HTERT RPE-1 (cell line): ENCODE data around the gene GPR153.

Experiments used
- in situ Hi-C: fragments of 300-500 bp; cut with MboI; formaldehyde crosslinking; loops from 4 replicates; pipeline ENCODE4 v1.14.3; 2020; ENCODE audit warnings: low sequenced_read_pairs

Gene GPR153

DNA sequence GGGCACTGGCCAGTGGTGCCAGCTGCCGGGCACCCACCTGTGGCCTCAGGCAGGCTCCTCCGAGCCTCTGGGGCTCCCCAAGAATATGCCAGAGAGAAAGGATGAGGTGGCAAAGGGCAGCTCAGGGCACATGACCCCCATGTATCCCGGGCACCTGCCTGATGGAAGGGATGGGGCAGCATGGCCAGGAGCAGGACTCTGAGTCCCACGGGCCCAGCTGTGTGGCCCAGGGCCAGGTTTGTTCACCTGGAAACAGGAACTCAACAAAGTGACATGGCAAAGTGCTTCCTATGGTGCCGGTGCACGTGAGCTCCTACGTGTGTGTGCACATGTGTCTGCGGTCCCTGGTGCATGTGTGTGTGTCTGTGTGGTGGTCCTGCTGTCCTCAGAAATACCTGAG, 9.5 kb upstream of the GPR153 start:
- in situ Hi-C loops: no loop called here

GRCh38 chr1:6269720-6270400, 9.0 kb upstream of the GPR153 start:
- in situ Hi-C loops: no loop called here

- in situ Hi-C loops: no loop called here
These were observed 8.4 kb upstream of the GPR153 start for GRCh38 chr1:6269296-6269695.

- in situ Hi-C loops: no loop called here
These were observed 7.5 kb upstream of the GPR153 start for GRCh38 chr1:6268415-6268814.

- in situ Hi-C loops: no loop called here
These were observed 6.9 kb upstream of the GPR153 start for GRCh38 chr1:6267686-6268322.

DNA sequence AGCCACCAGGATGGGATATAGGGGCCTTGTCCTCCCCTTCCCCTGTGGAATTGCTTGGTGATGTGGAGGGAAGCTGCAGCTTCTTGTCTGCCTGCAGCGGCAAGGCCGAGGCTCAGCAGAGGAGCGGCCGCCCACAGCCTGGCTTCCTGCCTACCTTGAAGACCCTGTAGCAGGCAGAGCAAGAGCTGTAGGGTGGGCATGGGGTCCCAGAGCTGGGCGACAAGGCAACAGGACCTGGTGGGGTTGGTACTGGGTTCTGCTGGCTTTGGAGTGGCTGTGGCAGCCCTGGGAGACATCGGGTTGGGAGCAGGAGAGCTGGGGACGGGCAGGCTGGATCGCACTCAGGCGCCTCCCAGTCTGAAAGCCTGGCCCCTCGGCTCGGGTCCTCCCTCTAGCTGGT, 5.7 kb upstream of the GPR153 start:
- in situ Hi-C loops: no loop called here

- in situ Hi-C loops: no loop called here
These were observed 4.3 kb upstream of the GPR153 start for GRCh38 chr1:6265151-6265550.

DNA sequence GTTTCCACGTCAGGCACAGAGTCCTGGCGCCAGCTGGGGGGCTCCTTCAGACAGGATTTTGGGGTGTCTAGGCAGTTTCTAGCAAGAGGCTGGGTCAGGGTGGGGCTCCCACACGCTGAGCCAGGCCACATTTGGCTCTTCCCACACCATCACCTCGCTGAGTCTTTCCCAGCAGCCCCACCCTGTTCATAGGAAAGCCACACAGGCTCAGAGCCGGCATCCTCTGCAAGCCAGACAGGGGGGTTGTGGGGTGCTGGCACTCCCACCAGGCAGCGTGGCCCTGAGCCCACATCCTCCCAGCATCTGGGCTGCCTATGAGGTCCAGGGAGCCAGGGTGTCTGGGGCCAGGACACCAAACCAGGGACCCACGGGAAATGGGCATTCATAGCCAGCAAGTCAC, 2.8 kb upstream of the GPR153 start:
- in situ Hi-C loops: no loop called here

DNA sequence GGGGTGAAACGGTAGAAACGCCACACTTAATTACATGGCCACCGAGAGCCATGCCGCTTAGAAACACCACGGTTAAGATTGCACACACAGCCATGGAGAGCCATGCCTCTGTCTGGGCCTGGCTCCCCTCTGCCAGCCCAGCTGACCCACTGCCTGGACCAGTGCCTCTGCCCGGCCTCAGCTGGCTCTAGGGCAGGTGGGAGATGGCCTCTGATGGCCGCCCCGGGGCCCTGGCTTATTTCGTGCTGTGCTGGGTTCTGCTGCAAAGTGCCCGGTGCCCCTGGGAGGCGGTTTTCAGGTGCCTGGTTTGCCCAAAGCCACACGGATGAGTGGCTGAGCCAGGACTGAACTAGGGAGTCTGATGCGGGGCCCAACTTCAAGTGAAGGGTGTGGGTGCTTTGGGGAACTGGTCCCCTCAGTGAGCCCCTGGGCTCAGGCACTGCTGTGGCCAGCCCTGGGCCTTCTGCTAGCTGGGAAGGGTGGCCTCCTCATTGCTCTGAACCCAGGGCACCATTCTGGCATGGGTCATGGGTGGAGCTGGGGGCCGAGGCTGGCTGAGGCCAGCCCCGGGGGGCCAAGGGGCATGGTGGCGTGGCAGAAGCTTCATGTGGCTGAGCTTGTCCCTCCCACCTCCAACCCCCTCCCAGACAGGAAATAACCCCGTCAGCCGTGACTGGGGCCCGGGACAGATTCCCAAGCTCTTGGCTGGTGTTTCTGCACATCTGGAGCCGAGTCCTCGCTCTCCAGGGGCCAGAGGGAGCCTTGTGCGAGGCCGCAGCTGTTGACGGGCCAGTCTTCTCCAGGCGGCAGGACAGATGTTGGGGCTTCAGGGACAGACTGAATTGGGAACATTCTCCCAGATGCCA, 1.9 kb upstream of the GPR153 start:
- in situ Hi-C loops: no loop called here

- in situ Hi-C loops: no loop called here
These were observed 707 bp upstream of the GPR153 start for GRCh38 chr1:6261615-6261995.

GRCh38 chr1:6260433-6260934, 414 bp downstream of the GPR153 start:
- in situ Hi-C loops: no loop called here

DNA sequence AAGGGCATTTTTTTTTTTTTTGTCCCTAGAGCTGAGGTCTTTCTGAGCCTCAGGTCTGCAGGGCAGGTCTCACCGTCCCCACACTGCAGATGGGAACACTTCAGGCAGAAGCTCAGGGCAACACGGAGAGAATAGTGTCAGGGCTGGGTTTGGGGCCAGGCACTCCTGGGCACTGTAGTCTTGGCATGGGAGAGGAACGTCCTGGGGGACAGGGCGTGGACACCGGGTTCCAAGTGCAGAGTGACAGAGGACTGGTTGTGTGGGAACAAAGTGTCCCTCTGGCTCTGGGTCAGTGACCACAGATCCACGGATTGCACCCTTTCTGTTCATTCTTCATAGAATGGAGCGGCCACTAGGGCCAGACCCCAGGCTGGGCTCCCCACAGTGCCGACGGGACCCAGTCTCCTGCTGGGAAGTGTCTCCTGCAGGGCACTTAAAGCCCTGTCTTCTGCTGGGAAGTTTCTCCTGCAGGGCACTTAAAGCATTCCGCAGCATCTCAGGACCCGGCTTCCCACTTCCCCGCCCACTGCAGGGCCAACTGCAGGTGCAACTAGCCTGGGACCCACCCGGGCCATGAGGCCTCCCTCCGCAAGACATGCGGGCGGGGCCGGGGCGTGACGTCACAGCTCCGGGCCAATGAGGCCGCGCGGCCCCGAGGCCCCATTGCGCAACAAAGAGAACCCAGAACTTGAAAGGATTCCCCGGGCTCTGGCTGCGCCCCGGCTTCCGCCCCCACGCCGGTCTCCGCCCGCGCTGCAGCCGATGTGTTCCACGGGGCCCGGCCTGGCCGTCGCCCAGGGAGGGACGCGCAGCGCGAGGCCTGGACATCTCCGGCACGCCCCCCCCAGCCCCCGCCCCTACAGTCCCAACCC, 1.2 kb downstream of the GPR153 start:
- in situ Hi-C loops: no loop called here

- in situ Hi-C loops: no loop called here
These were observed 2.2 kb downstream of the GPR153 start for GRCh38 chr1:6258675-6259074.

GRCh38 chr1:6257541-6258069, 3.3 kb downstream of the GPR153 start:
- in situ Hi-C loops: no loop called here

DNA sequence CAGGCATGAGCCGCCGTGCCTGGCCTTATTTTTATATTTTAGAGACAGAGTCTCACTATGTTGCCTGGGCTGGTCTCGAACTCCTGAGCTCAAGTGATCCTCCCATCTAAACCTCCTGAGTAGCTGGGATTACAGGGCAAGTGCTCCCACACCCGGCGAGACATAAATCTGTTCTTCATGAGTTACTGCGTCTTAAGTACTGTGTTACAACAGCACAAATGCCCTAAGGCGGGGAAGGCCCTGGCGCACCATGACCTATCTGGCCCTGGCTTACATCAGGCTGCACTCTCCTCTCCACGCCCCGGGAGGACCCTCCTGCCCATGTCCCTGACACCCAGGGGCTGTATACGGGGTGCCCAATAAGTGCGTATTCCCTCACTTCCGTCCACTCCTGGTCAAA, 4.3 kb downstream of the GPR153 start:
- in situ Hi-C loops: no loop called here

DNA sequence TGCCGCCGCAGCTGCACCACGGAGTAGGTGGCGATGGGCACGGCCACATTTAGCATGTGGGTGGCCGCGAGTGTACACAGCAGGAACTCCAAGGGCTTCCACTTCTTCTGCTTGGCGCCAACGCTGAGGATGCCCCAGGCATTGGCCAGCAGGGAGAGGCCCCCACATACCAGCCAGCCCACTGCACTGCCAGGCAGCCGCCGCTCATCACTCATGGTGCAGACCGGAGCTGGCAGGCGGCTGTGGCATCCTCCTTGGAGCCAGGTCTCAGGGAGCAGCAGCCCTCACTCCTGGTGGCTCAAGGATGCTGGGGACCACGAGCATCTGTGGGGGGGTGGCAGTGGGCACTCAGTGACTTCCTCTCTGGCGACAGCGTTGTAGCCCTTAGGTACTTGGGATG, 6.2 kb downstream of the GPR153 start:
- in situ Hi-C loops: no loop called here

- in situ Hi-C loops: no loop called here
These were observed 7.5 kb downstream of the GPR153 start for GRCh38 chr1:6253380-6253779.

DNA sequence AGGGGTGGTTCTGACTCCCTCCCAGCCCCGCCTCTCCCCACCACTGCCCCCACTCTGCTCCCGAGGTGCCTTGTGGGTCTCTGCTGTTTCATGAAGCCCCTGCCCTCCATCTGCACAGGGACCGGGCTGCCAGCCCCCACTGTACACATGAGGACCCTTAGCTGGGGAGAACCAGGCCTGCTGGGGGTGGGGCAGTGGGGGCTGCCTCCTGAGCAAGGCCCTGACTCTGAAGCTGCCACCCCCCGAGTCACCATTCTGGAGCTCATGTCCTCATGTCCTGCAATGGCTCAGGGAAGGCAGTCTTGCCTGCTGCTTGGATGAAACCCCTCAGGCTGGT, 8.6 kb downstream of the GPR153 start:
- in situ Hi-C loops: no loop called here

DNA sequence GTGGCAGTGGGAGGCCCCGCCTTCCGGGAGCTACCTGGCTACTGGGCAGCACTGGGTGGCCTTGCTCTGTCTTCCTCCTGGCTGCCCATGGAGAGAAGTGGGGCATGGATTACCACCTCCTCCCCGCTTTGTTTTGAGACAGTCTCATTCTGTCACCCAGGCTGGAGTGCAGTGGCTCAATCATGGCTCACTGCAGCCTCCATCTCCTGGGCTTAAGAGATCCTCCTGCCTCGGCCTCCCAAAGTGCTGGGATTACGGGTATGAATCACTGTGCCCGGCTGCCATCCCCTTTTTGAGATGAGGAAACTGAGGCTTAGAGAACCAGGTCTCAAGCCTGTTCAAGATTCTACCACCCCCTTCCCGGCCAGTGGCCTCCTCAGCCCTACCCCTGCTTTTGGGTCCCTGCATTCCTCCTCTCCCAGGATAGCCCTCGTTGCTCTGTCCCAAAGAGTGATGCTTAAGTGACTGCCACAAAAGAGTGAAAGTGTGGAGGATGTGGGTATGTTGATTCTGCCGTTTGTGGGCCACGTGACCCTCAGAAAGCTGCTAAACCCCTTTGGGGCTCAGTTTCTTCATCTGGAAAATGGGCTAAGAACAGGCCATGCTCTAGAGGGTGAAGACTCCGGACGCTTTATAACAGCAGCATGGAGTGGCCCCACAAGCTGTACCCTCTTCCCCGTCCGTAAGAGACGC, 9.1 kb downstream of the GPR153 start:
- in situ Hi-C loops: no loop called here

GRCh38 chr1:6251233-6251632, 9.7 kb downstream of the GPR153 start:
- in situ Hi-C loops: no loop called here
